GM10847 (cell line): ENCODE results near the gene MEGF8.

Experiments used
- POLR2A ChIP-seq: IDR thresholded peaks from 2 replicates; pipeline ENCODE4 v1.6.1; 2011; ENCODE audit not compliant: insufficient read length; ENCODE audit errors: extremely low read depth

Gene MEGF8

GRCh38 chr19:42313840-42314755 is 11.3 kb upstream of the MEGF8 start:
- TF ChIP-seq POLR2A, result no peak

GRCh38 chr19:42315024-42315423 is 10.4 kb upstream of the MEGF8 start:
- TF ChIP-seq POLR2A, result no peak

GRCh38 chr19:42316223-42317211 is 8.9 kb upstream of the MEGF8 start:
- no peak for TF ChIP-seq POLR2A

GRCh38 chr19:42317535-42317934 is 7.9 kb upstream of the MEGF8 start:
- no peak for TF ChIP-seq POLR2A

- no peak for TF ChIP-seq POLR2A
Measured at GRCh38 chr19:42322305-42322704, 3.1 kb upstream of the MEGF8 start.

- no peak for TF ChIP-seq POLR2A
Measured at GRCh38 chr19:42323473-42323851, 2.0 kb upstream of the MEGF8 start.

- TF ChIP-seq POLR2A, result no peak
Measured at GRCh38 chr19:42323852-42324654, 1.4 kb upstream of the MEGF8 start.

GRCh38 chr19:42324655-42325307 is 654 bp upstream of the MEGF8 start:
- TF ChIP-seq POLR2A, result no peak

- no peak for TF ChIP-seq POLR2A
Measured at GRCh38 chr19:42325896-42326771, 699 bp downstream of the MEGF8 start.

GRCh38 chr19:42326969-42327368 is 1.5 kb downstream of the MEGF8 start:
- TF ChIP-seq POLR2A, result no peak

- TF ChIP-seq POLR2A, result no peak
Measured at GRCh38 chr19:42327381-42327780, 1.9 kb downstream of the MEGF8 start.

GRCh38 chr19:42328106-42328505 is 2.7 kb downstream of the MEGF8 start:
- TF ChIP-seq POLR2A, result no peak

- no peak for TF ChIP-seq POLR2A
Measured at GRCh38 chr19:42328854-42329253, 3.4 kb downstream of the MEGF8 start.
